Heart left ventricle (tissue), 16 donors: Measurements from ENCODE around the gene UGT2A2. TPM values are rescaled to one million over a fixed set of nuclear protein-coding genes. Genes with fewer than 3 reads are reported as not detected.

Experiments
- ATAC-seq, 4 donors: fragments of 200-7000 bp; cut with Tn5 transposase; one replicate each; pipeline ENCODE4 v1.9.1; 2020 to 2022; ENCODE audit warnings: moderate library complexity in 4 of 4, mild to moderate bottlenecking in 3 of 4, moderate number of reproducible peaks in 1 of 4
- DNase-seq, 5 donors: peaks; one replicate each; pipeline ENCODE4 v3.0.0-alpha.2; 2020
- H3K27ac ChIP-seq, 12 donors: fragments of 200-600 bp; sonication (generic) in 4 of 12; one replicate each; pipeline versions ENCODE4 v1.5.0 to v1.8.0; 2016 to 2022; ENCODE audit warnings: mild to moderate bottlenecking in 2 of 12
- H3K27me3 ChIP-seq, 9 donors: fragments of 200-600 bp; sonication (generic) in 2 of 9; one replicate each; pipeline versions ENCODE4 v1.5.1 to v1.8.0; 2016 to 2022; ENCODE audit warnings: mild to moderate bottlenecking in 3 of 9
- H3K36me3 ChIP-seq, 9 donors: fragments of 200-600 bp; sonication (generic) in 2 of 9; one replicate each; pipeline versions ENCODE4 v1.5.0 to v1.8.0; 2018 to 2022; ENCODE audit warnings: mild to moderate bottlenecking in 2 of 9
- H3K4me1 ChIP-seq, 12 donors: fragments of 200-600 bp; sonication (generic) in 4 of 12; one replicate each; pipeline versions ENCODE4 v1.5.0 to v1.8.0; 2016 to 2022; ENCODE audit warnings: mild to moderate bottlenecking in 3 of 12
- H3K4me3 ChIP-seq, 12 donors: fragments of 200-600 bp; sonication (generic) in 4 of 12; one replicate each; pipeline versions ENCODE4 v1.5.0 to v1.8.0; 2017 to 2022; ENCODE audit warnings: mild to moderate bottlenecking in 9 of 12, moderate library complexity in 4 of 12
- H3K9me3 ChIP-seq, 12 donors: fragments of 200-600 bp; sonication (generic) in 4 of 12; one replicate each; pipeline versions ENCODE4 v1.5.0 to v1.8.0; 2016 to 2022; ENCODE audit warnings: mild to moderate bottlenecking in 1 of 12
- POLR2A ChIP-seq, 2 donors: fragments of 450-650 bp; IDR thresholded peaks; one replicate each; pipeline ENCODE4 v1.6.1; 2017; ENCODE audit warnings: antibody characterized with exemption in 2 of 2, mild to moderate bottlenecking in 2 of 2, moderate library complexity in 2 of 2
- WGBS, 4 donors: extraction: QIAGEN DNeasy Blood & Tissue Kit in 2 of 4; methylation state at CpG; one replicate each; pipeline versions ENCODE4 v1.1.5 to v1.1.7; 2013 to 2018; 5-methylcytosine and 5-hydroxymethylcytosine counted together
- intact Hi-C, 10 donors: fragments of 100-400 bp; cut with DNase I; formaldehyde crosslinking; loops; one replicate each; pipeline versions ENCODE4 v1.11.1 to v1.14.2; 2022
- polyA plus RNA-seq, 2 donors: library from polyadenylated mRNA; stranded (reverse); fragments of 200-250 nt; gene quantifications; one replicate each; pipeline ENCODE4 v1.2.3, GENCODE V29; 2013
- total RNA-seq, 9 donors: library from RNA; depleted of rRNA in 2 of 9; stranded (reverse); fragments of >200 nt in 2 of 9; fragmentation: NEBNext Ultra II Directional in 3 of 9; extraction: Animal tissue kit (Norgen Biotek cat#: 25700) in 3 of 9; gene quantifications; one replicate each; pipeline versions ENCODE4 v1.1.0 to v1.2.4, GENCODE V29; 2016 to 2023
- TF ChIP-seq, protein P1 (sequence below), 12 donors: fragments of 200-600 bp; sonication (generic) in 4 of 12; IDR thresholded peaks; one replicate each; pipeline versions ENCODE4 v1.5.0 to v1.8.0; 2018 to 2022; ENCODE audit warnings: antibody characterized with exemption in 12 of 12, mild to moderate bottlenecking in 5 of 12
- donor health status: ischemic (EF 13 %, LVEDD 7.1; RV severe dilation, severe dysfunction).
- donor health status: healthy with polysubstance abuse.
- donor health status: DM: no; HTN: yes; CAD: no.
- donor health status: DM: no; HTN: no; CAD: no.
- donor health status: ischemic (EF 25% LVEDD 6.9; RV normal size, moderate dysfunction).
- donor health status: ischemic (EF 25% LVEDD 5.7; RV mildly dilated, moderate dysfunction).
- donor health status: healthy.
- donor health status: DM: yes; HTN: yes; CAD: no.
- donor health status: ischemic (EF 35%, LVEDD 5.7; RV mildly dilated, moderate dysfunction).
- donor health status: nonischemic (EF 11% LVEDD 7.7; RV severe dilation, severe dysfunction).
- donor health status: DM: yes; HTN: yes; CAD: no.
- donor health status: PGD.
- donor health status: ischemic (EF 29% LVEDD 5.4; RV normal size, mild dysfunction).
- donor health status: nonischemic (EF 23%, LVEDD 6.1; RV moderate dilation, normal function).

The UGT2A2 gene
- total and polyA plus RNA-seq, 11 donors, result not detected

DNA sequence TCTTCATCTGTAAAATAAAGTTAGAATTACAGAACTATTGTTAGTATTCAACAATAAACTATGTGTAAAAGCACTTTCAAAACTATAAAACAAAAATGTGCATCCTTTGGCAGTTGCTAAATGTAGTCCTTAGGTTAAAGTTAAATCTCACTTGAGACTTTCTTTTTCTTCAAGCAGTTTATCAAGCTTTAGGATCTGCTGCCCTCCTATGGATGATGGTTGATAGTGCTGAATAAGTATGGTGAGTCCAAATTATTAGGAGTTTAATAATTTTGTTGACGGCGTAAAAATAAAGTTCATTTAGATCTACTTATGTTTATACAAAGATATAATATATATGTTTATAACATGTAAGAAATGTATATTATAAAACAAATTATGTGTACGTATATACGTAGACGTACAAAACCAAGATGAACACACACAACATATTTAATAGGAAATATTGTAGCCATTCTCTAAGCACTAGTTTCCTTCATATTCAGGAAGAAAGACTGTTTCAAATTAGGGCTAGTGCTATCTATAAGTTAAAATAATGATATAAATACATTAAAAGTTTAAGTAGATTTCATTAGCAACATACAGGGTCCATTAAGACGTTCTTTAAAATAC, 22.3 kb downstream of the UGT2A2 start:
- Histone ChIP-seq H3K36me3 (no peaks in the 10 kb centered on the region), H3K4me1 (no peaks in the 10 kb centered on the region), H3K4me3 (no peak overlapping the region), H3K27ac (no peak overlapping the region), H3K27me3 (no peaks in the 10 kb centered on the region), H3K9me3 (peaks cover 0 to 19% (median 3%) of the 10 kb centered on the region in 12 donors)
- DNase-seq (no peak), ATAC-seq (no peak)
- intact Hi-C loops, result loop anchor here in 8 of 10 donors (2.0 to 10.0 kb wide), 4 partner anchors 295 to 302 kb away; no protein-coding TSS in a partner anchor
- WGBS, 4 donors, result 76 to 79% (median 79%) methylated on average over 6 of the region's 6 CpGs
- no peak for TF ChIP-seq POLR2A (IDR thresholded peaks at IDR 0.05)
- TF ChIP-seq, protein P1, sequence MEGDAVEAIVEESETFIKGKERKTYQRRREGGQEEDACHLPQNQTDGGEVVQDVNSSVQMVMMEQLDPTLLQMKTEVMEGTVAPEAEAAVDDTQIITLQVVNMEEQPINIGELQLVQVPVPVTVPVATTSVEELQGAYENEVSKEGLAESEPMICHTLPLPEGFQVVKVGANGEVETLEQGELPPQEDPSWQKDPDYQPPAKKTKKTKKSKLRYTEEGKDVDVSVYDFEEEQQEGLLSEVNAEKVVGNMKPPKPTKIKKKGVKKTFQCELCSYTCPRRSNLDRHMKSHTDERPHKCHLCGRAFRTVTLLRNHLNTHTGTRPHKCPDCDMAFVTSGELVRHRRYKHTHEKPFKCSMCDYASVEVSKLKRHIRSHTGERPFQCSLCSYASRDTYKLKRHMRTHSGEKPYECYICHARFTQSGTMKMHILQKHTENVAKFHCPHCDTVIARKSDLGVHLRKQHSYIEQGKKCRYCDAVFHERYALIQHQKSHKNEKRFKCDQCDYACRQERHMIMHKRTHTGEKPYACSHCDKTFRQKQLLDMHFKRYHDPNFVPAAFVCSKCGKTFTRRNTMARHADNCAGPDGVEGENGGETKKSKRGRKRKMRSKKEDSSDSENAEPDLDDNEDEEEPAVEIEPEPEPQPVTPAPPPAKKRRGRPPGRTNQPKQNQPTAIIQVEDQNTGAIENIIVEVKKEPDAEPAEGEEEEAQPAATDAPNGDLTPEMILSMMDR (IDR thresholded peaks at IDR 0.05), result peak in 8 of 12 donors; percentile 4 to 49 (median 24)

DNA sequence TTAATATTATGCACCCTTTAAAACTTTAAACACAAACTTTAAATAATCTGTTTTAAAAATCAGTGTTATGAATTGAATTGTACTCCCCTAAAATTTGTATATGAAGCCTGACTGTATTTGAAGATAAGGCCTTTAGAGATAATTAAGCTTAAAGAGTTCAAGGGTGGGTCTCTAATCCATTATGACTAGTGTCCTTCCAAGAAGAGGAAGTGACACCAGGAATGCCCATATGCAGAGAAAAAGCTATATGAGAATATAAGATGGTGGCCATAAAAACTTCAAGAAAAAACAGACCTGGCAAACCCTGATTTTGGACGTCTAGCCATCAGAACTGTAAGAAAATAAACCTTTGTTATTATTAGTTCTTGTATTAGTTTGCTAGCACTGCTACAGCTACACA, 29.0 kb downstream of the UGT2A2 start:
- DNase-seq (no peak), ATAC-seq (no peak)
- WGBS, 4 donors, result 48 to 65% (median 57%) methylated on average over 1 of the region's 1 CpG
- intact Hi-C loops, result loop anchor here in 1 of 10 donors (10.0 kb wide), 1 partner anchor 296 kb away; no protein-coding TSS in a partner anchor
- Histone ChIP-seq H3K27me3 (no peaks in the 10 kb centered on the region), H3K36me3 (no peaks in the 10 kb centered on the region), H3K9me3 (no peaks in the 10 kb centered on the region), H3K4me3 (no peak overlapping the region), H3K27ac (no peak overlapping the region), H3K4me1 (no peaks in the 10 kb centered on the region)
- TF ChIP-seq POLR2A (IDR thresholded peaks at IDR 0.05), result no peak
- TF ChIP-seq, protein P1 (IDR thresholded peaks at IDR 0.05), result no peak

DNA sequence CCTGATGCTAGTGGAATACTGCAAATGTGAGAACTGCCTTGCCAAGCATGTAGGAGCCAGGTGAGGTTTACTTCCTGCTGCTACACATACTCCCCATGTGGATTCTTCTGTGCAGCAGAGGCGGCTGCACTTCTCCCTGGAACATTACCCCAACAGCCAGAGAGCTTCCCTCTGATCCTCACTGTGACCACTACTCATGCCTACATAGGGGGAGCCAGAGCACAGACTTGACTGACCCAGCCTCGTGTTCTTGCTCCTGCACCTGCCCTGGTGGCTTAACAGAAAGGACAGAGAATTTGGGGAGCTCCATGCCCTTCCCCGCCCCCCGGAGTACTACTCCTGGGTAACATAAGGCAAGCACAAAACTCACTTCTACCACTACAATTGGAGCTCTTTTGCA, 38.4 kb downstream of the UGT2A2 start:
- intact Hi-C loops, result no loop called here
- ATAC-seq, result no peak
- TF ChIP-seq, protein P1 (IDR thresholded peaks at IDR 0.05), result no peak
- TF ChIP-seq POLR2A (IDR thresholded peaks at IDR 0.05), result no peak
- Histone ChIP-seq H3K4me1 (peaks cover 0 to 4% (median 0%) of the 10 kb centered on the region in 12 donors), H3K27ac (no peak overlapping the region), H3K4me3 (no peak overlapping the region), H3K36me3 (no peaks in the 10 kb centered on the region), H3K27me3 (no peaks in the 10 kb centered on the region), H3K9me3 (peaks cover 0 to 4% (median 0%) of the 10 kb centered on the region in 12 donors)
- 44 to 79% (median 57%) methylated on average over 4 of the region's 4 CpGs for WGBS, 4 donors
- no peak for DNase-seq

DNA sequence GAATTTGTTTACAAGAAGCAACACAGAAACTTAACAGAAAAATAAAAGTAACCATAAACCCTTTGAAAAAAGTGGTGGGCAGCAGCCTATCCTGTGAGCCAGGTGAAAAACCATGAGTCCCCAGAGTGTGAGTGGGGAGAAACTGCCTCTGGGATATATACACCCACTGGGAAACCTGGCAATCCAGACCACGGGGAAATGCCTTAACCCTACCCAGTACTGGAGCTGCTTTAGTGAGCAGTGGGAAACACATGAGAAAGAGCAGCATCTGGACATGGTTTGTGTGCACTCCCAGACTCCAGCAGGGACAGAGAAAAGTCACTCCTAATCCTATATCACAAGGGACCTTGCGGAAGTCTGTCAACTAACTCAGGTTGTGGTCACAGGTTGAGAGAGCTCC, 39.4 kb downstream of the UGT2A2 start:
- Histone ChIP-seq H3K4me3 (no peak overlapping the region), H3K36me3 (no peaks in the 10 kb centered on the region), H3K27me3 (no peaks in the 10 kb centered on the region), H3K9me3 (peaks cover 0 to 4% (median 0%) of the 10 kb centered on the region in 12 donors), H3K27ac (no peak overlapping the region), H3K4me1 (peaks cover 0 to 4% (median 0%) of the 10 kb centered on the region in 12 donors)
- ATAC-seq (no peak), DNase-seq (no peak)
- WGBS, 4 donors, result 75 to 78% (median 75%) methylated on average over 2 of the region's 2 CpGs
- TF ChIP-seq POLR2A (IDR thresholded peaks at IDR 0.05), result no peak
- TF ChIP-seq, protein P1 (IDR thresholded peaks at IDR 0.05), result no peak
- intact Hi-C loops, result no loop called here
